GM21723 (cell line): ENCODE measurements around the gene OR6B2.
"Not testable (repeated sequence)": the region's sequence is repeated elsewhere in the genome, so short reads cannot be mapped to it uniquely, and the experiment has no call there.

Source experiments
- ATAC-seq: cut with Tn5 transposase; IDR thresholded peaks from one replicate; pipeline ENCODE4 v1.9.1; 2021; ENCODE audit warnings: mild to moderate bottlenecking, moderate library complexity; ENCODE audit not compliant: unreplicated experiment

OR6B2 gene

GRCh38 chr2:240030379-240031094 is at the start of gene OR6B2:
OR6B2 (minus strand) TSS chr2:240030429; CDS start chr2:240030429, 0 bp downstream.
- ATAC-seq, result no peak

- no peak for ATAC-seq
Measured at GRCh38 chr2:240078631-240079030, 48.4 kb upstream of the OR6B2 start.

- no peak for ATAC-seq
Measured at GRCh38 chr2:240077442-240077841, 47.2 kb upstream of the OR6B2 start.

- no peak for ATAC-seq
Measured at GRCh38 chr2:240074545-240074944, 44.3 kb upstream of the OR6B2 start.

- ATAC-seq, result no peak
Measured at GRCh38 chr2:240070907-240071306, 40.7 kb upstream of the OR6B2 start.

GRCh38 chr2:240069829-240070228 is 39.6 kb upstream of the OR6B2 start:
- no peak for ATAC-seq

DNA sequence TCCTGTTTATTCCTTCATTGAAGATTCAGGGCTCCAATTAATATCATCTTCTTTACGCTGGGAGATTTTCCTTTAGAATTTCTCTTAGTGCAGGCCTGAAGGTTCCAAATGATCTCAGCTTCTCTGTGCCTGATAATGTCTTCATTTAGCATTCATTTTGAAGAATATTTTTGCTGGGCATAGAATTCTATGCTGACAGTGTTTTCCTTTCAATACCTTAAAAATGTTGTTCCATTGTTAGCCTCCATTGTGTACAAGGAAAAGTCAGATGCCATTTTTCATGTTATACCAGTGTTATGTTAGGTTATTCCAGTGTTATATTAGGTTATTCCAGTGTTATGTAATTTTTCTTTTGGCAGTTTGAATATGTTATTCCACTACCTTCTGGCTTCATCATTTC is 38.0 kb upstream of the OR6B2 start:
- no peak for ATAC-seq

GRCh38 chr2:240066489-240066888 is 36.3 kb upstream of the OR6B2 start:
- no peak for ATAC-seq

DNA sequence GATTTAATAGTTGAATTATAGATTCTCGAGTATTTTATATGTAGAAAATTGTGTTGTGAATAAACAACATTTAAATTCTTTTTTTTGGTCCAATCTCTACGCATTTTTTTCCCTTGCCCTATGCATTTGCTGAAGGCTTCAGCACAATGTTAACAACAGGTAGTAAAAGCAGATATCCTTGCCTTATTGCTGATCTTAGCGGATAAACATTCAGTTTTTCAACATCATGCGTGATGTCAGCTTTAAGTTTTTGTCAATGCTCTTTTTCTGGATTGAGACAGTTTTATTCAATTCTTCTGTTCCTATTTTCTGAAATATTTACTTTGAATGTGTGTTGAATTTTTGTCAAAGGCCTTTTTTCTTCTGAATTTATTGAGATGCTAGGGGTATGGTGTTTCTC is 34.7 kb upstream of the OR6B2 start:
- ATAC-seq, result no peak

GRCh38 chr2:240060977-240061591 is 30.9 kb upstream of the OR6B2 start:
- ATAC-seq, result no peak

GRCh38 chr2:240056678-240057077 is 26.4 kb upstream of the OR6B2 start:
- no peak for ATAC-seq

DNA sequence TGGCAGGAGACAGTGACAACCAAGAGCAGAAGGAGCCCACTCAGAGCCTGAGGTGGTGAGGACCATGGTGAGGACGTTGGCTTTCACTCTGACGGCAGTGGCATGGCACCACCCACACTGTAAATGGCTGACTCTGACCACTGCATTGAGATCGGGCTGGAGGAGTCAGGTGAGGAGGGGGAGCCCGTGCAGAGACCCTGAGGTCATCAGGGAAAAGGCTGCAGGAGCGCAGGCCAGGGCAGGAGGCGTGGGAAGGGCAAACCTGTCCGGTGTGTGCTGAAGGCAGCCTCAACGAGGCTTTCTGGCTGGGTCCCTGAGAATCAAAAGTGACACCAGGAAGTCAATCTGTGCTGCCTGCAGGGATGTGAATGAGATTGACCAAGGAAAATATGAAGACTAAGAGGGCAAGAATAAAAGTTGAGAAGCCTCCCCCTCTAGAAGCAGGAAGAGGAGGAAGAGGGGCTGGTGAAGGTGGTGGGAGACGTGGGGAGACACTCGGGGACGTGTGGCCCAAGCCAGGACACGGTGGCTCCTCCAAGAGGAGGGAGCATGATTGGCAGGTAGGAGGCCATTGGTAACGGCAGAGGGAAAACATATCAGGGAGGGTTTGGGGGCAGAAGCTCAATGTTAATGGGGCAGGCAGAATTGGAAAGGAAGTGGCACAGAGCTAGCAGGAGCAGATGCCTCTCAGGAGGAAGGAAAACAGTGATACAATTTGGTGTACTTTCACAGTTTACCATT is 25.1 kb upstream of the OR6B2 start:
- ATAC-seq, result no peak

DNA sequence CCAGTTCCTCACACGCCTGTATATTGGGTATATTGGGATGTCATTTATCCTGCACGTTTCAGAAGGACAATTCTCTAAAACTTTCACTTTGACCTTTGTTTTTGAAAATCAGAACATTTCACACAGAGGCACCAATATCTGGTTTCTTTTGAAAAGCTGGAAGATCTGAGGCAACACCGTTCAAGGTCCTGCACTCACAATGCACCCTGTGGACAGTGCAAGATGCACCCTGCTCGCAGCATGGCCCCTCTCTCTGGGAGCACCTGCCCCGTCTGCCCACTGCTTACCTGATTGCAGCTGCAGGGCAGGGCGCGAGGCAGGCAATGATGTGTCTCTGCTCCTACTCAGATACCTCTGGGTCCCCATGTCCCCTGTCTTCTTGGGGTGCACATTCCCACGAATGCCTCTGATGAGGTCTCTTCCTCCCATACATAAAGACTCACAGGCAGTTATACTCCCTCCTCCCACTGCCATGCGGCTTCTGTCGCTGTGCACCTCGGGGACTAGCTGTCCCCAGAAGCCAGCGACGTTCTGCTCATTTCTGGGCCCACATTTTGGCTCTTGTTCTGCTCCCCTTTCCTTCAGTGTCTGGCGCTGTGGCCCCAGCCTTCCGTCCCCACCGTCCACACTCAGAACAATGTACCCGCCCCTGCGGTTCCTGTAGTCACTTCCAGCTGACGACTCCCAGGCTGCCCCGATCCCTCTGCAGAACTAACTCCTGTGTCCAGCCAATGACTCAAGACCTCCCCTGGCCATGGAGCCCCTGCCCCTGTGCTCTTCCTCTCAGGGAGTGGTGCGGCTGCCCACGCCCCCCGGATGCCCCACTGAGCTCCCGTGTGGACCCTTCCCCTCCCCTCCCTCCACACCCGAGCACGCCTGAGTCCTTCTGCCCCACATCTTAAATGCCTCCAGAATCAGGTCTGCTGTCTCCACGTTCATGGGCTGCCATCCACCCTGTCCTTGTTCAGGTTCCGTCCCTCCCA is 23.2 kb upstream of the OR6B2 start, which contains the start of gene OR6B3:
TSS of gene OR6B3 (minus strand) at position 349 of the 983 bp plus-strand sequence.
- ATAC-seq, result no peak

GRCh38 chr2:240052524-240052923 is 22.3 kb upstream of the OR6B2 start:
- no peak for ATAC-seq

DNA sequence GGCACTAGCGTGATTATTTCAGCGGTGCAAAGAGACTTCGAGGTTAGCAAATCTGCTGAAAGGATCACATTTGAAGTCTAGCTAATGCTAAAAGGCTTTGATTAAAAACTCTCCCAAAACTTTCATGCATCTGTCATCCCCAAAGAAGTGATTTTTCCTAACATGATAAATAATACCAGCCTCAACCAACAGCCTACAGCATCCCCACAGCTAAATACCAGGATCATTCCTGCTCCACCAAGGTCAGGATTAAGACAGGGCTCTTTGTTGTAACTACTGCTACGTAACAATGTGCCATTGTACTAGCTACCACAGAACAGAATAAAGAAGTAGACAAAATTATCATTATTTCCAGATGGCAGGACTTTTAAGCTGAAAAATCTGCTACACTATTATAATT is 21.5 kb upstream of the OR6B2 start:
- no peak for ATAC-seq

DNA sequence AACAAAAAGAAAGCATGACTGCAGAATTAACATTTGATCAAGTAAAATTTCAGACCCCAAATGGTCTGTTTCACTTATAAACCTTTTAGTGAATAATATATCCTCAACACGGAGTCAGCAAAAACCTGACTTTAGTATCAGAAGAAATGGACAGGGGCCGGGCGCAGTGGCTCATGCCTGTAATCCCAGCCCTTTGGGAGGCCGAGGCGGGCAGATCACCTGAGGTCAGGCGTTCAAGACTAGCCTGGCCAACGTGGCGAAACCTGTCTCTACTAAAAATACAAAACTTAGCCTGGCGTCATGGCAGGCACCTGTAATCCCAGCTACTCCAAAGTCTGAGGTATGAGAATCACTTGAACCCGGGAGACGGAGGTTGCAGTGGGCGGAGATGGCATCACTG is 20.0 kb upstream of the OR6B2 start:
- ATAC-seq, result no peak

DNA sequence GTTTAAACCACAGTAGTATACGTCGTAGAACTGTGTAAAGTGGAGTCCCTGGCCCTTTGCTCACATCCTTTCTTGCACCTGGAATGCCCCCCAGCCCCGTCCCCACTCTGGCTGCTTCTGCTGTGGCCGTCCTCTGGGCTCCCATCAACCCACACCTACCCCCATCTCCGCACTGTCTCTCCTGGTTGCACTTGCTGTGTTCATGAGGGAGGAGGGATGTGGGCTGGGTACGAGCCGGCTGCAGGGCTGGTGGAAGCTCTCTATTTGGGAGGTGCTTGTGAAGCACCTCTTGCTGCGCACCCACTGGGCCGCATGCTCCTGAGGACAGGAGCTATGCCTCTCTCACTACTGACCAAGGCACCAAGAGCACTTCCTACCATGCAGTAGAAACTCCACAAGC is 18.0 kb upstream of the OR6B2 start:
- no peak for ATAC-seq

GRCh38 chr2:240045098-240045497 is 14.9 kb upstream of the OR6B2 start:
- ATAC-seq, result no peak

DNA sequence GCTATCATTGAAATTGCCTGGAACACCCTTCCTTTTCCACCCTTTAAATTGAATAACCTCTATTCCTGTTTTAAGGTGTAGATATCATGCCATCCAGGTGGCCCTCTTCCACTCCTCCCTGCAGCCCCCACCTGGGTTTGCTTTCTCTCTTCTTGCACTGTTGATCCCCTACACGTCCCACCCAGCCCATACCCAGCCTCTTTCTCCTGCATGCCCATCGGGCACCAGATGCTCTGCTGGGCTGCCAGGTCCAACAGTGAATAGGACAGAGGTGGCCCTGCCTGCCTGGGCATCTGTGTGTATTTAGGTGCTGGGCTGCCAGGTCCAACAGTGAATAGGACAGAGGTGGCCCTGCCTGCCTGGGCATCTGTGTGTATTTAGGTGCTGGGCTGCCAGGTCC is 13.9 kb upstream of the OR6B2 start:
- ATAC-seq, result not testable (repeated sequence)

- ATAC-seq, result no peak
Measured at GRCh38 chr2:240043279-240043989, 13.2 kb upstream of the OR6B2 start.
